ENCODE measurements around the gene SLC45A3.

SLC45A3 gene

GRCh38 chr1:205700865-205701401, 20.6 kb upstream of the SLC45A3 start:
- no peak for DNase-seq (ENCODE audit: low spot score)

- DNase-seq (ENCODE audit: low spot score), result no peak
These were observed 19.1 kb upstream of the SLC45A3 start for GRCh38 chr1:205699416-205699815.

GRCh38 chr1:205698921-205699320, 18.6 kb upstream of the SLC45A3 start:
- no peak for DNase-seq (ENCODE audit: low spot score)

DNA sequence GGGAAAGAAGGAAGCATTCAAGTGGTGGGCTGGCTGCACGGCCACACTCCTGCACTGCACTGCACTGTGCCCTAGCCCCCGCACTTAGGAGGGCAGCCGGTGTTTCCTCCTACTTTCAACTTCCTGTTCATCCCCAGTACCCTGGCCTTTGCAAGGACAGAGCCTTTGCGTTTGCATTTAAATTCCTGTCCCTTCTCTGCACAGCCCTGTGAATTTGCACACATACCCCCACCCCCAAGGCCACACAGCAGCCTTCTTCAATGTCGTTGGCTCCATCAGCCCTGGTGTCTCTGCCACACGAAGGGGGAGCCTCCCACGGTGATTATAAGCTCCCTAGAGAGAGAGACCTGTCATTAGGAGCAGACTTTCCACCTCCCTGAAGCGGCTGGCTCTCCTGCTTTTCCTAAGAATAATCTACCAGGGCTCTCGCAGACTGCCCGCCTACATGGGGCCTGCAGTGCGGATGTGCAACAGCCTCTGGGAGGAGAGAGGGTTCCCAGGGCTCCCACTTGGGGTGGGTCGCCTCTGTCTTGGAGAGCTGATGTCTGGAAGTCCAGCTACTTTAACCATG, 13.2 kb upstream of the SLC45A3 start:
- no peak for DNase-seq (ENCODE audit: low spot score)

- no peak for DNase-seq (ENCODE audit: low spot score)
These were observed 12.1 kb upstream of the SLC45A3 start for GRCh38 chr1:205692423-205692822.

DNA sequence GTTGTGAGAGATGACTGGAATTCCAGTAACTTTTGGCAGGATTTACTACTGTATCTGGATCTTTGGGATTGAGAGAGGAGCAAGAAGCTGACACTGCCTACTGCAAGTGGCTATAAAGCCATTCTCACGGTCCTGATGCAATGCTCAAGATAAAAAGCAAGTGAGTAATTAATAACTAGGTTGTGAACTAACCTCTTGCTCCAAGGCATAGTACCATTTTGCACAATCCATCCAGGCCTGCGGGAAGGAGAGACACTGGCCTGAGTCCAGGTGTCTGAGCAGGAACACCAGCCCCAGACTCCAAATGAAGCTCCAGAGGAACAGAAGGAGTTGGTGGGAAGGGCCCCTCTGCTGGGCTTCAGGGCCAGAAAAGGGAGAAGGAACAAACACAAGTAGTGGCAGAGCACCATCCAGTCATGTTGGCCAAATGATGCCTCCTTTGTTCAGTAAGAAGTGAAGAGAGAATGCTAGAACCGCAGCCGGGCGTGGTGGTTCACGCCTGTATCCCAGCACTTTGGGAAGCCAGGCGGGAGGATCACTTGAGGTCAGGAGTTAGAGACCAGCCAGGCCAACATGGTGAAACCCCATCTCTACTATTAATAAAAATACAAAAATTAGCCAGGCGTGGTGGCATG, 9.9 kb upstream of the SLC45A3 start:
- DNase-seq (ENCODE audit: low spot score), result no peak

DNA sequence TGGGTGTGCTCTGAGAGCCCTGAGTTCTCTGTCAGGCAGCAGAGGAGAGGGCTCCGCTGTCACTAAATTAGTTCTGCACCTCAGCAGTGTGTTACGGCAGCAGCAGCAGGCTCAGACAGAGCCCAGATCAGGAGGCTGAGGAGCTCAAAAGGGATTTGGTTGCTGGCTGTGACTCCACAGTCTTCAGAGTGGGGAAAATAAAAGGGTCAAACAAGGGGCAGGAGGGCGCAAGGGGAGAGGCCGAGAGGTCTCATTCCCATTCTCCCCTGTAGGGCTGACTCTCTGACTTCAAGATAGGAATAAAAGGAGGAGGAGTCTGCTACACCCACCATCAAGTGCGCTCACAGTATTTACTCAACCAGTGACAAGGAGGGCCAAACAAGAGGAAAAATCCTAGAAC, 9.2 kb upstream of the SLC45A3 start:
- DNase-seq (ENCODE audit: low spot score), result no peak

- DNase-seq (ENCODE audit: low spot score), result no peak
These were observed 8.1 kb upstream of the SLC45A3 start for GRCh38 chr1:205688171-205689080.

- DNase-seq (ENCODE audit: low spot score), result no peak
These were observed 6.9 kb upstream of the SLC45A3 start for GRCh38 chr1:205687242-205687641.

DNA sequence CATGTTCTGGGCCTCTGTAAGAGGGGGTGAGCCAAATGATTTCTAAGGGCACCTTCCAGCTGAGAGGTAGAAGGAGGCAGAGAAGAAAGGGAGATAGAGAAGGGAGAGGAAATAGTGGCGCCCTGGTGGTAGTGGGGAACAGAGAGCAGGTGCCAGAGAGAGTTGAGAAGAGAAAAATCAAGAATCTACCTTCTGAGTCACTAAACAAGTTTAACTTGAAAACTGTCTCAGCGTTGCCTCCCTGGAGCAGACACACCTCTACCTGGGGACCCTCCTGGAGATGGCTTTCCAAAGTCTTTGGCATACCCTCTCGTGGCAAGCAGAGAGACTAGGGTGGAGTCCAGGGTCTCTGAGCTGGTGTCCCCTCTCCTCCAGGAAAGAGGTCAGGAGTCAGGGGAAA, 1.1 kb upstream of the SLC45A3 start:
- no peak for DNase-seq (ENCODE audit: low spot score)

DNA sequence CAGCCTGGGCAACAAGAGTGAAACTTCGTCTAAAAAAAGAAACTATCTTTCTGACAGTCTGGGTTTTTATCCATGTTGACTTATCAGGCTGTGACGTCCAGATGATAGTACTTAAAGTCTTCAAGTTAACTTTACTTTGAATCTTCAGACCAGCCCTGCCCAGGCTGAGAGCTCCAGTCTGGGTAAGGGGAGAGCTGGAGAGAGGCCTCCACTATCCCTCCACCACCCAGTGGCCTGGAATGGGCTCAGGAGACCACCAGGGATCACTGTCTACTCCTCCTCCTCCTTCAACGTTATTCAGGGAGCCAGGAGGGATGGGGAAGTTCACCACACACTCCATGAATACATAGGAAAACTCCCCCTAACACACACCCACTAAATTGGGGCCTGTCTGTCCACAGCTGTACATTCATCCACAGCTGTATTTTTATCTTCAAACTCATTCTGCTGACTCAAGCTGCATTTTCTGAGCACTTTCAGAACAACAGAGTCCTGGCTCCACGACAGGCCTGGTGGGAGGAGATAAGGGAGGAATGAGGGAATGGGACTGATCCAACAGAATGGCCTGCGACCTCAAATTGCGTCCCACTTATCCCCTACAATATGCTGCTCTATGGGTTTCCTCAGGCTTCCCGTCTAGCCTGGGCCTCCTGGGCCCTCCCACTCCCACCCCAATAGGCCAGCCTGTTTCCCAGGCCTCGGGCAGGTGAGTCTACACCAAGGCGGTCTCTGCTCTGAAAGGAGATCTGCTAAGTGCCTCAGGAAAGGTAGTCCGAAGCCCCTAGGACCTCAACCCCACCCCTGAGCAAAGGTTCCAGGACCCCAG, 1.8 kb downstream of the SLC45A3 start:
- no peak for DNase-seq (ENCODE audit: low spot score)

GRCh38 chr1:205677167-205677566, 3.1 kb downstream of the SLC45A3 start:
- DNase-seq (ENCODE audit: low spot score), result no peak

DNA sequence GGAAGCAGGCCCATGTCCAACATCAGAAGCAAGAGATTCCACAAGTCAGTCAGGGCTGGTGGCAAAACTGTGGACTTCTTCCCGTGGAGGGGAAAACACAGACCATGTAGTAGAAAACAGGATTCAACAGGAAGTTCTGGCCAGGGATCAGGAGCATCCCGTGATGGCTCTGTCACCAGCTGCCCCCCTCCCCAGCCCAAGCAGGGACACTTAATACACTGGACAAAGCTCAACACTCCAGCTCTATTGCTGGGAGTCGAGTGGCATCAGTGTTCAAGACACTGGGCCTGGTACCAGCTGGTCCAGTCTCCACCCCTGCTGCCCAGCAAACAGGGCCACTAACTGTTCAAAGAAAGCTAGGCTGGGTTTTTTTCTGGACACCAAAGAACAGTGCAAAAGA, 3.7 kb downstream of the SLC45A3 start:
- DNase-seq (ENCODE audit: low spot score), result no peak

GRCh38 chr1:205676002-205676401, 4.3 kb downstream of the SLC45A3 start:
- no peak for DNase-seq (ENCODE audit: low spot score)

DNA sequence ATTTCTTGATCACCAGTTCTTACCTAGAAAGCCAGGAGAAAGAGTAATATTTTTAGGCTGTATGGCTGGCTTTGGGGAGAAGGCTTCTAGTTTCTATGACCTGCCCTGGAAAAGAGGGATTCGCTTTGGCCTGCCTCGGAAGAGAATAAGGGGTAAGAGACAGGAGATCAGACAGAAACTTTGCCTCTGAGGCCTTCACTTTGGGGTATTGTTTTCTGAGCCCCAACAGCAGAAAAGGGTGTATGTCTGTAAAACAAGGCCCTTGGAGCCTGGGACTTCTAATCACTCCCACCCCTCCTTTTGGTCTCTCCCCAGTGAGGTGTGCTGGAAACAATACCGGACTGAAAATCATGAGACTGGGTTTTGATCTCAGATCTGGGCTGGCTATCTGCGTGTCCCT, 5.1 kb downstream of the SLC45A3 start:
- no peak for DNase-seq (ENCODE audit: low spot score)

DNA sequence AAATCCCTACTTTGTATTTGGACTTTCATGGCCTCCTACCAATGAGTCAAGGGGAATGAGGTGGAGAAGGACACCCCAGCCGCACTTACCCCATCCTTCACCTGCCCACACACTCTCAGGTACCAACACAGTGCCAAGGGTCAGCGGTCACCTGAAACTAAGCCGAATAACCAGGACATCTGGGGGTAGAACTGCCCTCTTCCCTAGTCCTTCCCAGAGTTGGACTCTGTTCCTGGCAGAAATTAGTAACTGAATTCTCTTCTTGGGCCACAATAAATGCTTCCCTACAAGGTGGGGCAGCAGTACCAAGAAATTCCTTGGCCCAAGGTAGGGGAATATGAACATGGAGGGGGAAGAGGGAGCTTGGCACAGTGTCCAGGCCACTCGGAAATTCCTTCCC, 7.3 kb downstream of the SLC45A3 start:
- DNase-seq (ENCODE audit: low spot score), result no peak

GRCh38 chr1:205672395-205672889, 7.9 kb downstream of the SLC45A3 start:
- no peak for DNase-seq (ENCODE audit: low spot score)

DNA sequence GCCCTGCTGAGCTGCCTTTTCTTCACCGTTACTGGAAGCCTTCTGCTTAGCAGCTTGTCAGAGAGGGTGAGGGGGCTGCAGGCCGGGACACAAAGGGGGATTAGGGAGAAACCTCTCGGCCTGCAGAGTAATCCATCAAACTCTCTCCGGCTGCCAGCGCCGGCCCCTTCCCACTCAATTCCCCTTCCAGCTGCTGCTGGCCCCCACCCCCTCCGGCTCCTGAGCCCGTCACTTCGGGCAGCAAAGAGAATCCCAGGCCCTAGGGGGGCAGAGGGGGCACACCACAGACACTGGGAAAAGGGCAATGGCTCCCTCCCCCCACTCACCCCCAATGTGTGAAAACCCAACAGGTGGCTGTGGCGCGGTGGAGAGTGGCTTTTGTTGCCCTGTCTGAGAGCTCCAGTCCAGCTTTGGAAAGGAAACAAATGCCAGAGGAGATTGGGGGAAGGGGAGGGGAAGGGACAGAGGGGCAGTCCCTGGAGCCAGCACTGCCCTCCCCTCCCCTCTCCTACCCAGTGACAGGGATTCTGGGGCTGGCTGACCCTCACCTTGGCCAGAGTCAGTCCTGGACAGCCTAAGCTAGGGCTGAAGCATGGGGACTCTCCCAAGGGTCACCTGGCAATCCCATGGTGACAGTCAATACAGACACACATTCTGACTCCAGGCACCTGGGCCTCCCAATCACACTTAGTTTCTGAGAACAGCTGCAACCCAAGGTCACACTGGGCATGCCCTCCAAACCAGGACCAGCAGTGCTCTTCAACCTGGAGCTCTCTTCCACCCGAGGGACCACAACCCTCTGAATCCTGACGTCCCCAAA, 9.5 kb downstream of the SLC45A3 start:
- DNase-seq (ENCODE audit: low spot score), result no peak

- DNase-seq (ENCODE audit: low spot score), result no peak
These were observed 10.2 kb downstream of the SLC45A3 start for GRCh38 chr1:205670150-205670446.

- DNase-seq (ENCODE audit: low spot score), result no peak
These were observed 10.8 kb downstream of the SLC45A3 start for GRCh38 chr1:205669341-205670149.
